Putamen (tissue), 1 donor: ENCODE data around the gene GYPC.
"Not testable (repeated sequence)": the region's sequence is repeated elsewhere in the genome, so short reads cannot be mapped to it uniquely, and the experiment has no call there.

Source experiments
- DNase-seq: peaks from one replicate; pipeline ENCODE4 v3.0.0-alpha.2; 2016; ENCODE audit warnings: low spot score

The GYPC gene

GRCh38 chr2:126655500-126656430 is at the start of gene GYPC:
Gene GYPC (plus strand): TSS chr2:126656158. CDS start chr2:126656264, 106 bp downstream.
- no peak for DNase-seq

- no peak for DNase-seq
These were observed 41.3 kb upstream of the GYPC start for GRCh38 chr2:126614524-126615227.

GRCh38 chr2:126616606-126617069 is 39.3 kb upstream of the GYPC start:
- DNase-seq = no peak

GRCh38 chr2:126620302-126620701 is 35.7 kb upstream of the GYPC start:
- DNase-seq = no peak

- DNase-seq = no peak
These were observed 33.0 kb upstream of the GYPC start for GRCh38 chr2:126623000-126623399.

- no peak for DNase-seq
These were observed 28.3 kb upstream of the GYPC start for GRCh38 chr2:126627643-126628042.

GRCh38 chr2:126634273-126634861 is 21.6 kb upstream of the GYPC start:
- no peak for DNase-seq

GRCh38 chr2:126635281-126635680 is 20.7 kb upstream of the GYPC start:
- DNase-seq = no peak

GRCh38 chr2:126635736-126636135 is 20.2 kb upstream of the GYPC start:
- no peak for DNase-seq

- DNase-seq = no peak
These were observed 18.6 kb upstream of the GYPC start for GRCh38 chr2:126637386-126637785.

GRCh38 chr2:126638746-126639145 is 17.2 kb upstream of the GYPC start:
- DNase-seq = no peak

- no peak for DNase-seq
These were observed 16.7 kb upstream of the GYPC start for GRCh38 chr2:126639276-126639675.

GRCh38 chr2:126641294-126641693 is 14.7 kb upstream of the GYPC start:
- not testable (repeated sequence) for DNase-seq

GRCh38 chr2:126642031-126642430 is 13.9 kb upstream of the GYPC start:
- no peak for DNase-seq

GRCh38 chr2:126643431-126643830 is 12.5 kb upstream of the GYPC start:
- no peak for DNase-seq

- no peak for DNase-seq
These were observed 12.0 kb upstream of the GYPC start for GRCh38 chr2:126643972-126644371.

- no peak for DNase-seq
These were observed 11.2 kb upstream of the GYPC start for GRCh38 chr2:126644630-126645191.

- no peak for DNase-seq
These were observed 10.7 kb upstream of the GYPC start for GRCh38 chr2:126645211-126645618.

- no peak for DNase-seq
These were observed 9.9 kb upstream of the GYPC start for GRCh38 chr2:126646026-126646425.

- DNase-seq = not testable (repeated sequence)
These were observed 8.1 kb upstream of the GYPC start for GRCh38 chr2:126647714-126648344.

- not testable (repeated sequence) for DNase-seq
These were observed 7.6 kb upstream of the GYPC start for GRCh38 chr2:126648345-126648786.

GRCh38 chr2:126649101-126649500 is 6.9 kb upstream of the GYPC start:
- DNase-seq = no peak
